NCI-H345 (cell line): ENCODE data around the gene INPP5K.
"Not testable (repeated sequence)": the region's sequence is repeated elsewhere in the genome, so short reads cannot be mapped to it uniquely, and the experiment has no call there.

Source experiments
- DNase-seq: peaks from one replicate; lab custom pipeline; 2025; lab: John Stamatoyannopoulos, UW

The INPP5K gene

DNA sequence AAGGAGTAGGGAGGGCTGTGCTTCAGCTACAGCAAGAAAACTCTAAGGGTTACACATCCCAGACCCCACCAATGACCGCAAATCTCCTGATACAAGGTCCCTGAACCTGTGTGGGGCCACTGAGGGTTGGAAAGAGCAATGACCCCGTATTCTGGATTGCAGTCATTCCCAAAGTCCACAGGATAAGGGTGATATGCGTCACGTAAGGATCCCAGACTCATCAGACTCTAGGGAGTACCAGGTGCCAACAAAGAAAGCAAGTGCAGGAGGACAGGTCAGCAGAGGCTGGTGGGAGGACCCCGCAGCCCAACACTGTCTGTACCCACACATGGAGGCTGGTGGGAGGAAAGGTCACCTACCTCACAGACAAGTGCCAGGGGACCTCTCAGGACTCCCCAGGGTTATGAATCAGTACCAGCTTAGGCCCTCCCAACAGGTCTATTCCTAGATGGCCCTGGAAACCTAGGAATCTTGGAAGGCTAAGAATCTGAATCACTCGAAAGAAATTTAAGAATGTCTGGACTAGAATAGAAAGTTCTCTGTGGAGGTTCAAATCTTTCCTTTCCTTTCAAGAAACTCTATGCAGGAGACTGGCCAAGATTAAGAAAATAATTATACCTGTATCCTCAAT, 30.0 kb upstream of the INPP5K start:
- DNase-seq, result no peak

DNA sequence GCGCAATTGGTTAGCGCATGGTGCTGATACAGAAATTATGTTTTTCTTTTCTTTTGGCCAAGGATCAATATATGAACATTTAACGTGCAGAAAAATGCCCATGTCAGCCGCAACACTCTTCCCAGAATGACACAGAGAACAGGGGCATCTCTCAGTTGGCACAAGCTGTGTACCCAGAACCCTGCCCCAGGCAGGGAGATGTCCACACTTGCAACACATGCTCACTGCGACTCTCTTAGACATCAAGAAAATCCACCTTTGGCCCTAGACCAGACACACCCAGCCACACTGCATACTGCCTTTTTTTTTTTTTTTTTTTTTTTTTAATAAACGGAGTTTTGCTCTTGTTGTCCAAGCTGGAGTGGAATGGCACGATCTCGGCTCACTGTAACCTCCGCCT, 29.2 kb upstream of the INPP5K start:
- DNase-seq, result no peak

DNA sequence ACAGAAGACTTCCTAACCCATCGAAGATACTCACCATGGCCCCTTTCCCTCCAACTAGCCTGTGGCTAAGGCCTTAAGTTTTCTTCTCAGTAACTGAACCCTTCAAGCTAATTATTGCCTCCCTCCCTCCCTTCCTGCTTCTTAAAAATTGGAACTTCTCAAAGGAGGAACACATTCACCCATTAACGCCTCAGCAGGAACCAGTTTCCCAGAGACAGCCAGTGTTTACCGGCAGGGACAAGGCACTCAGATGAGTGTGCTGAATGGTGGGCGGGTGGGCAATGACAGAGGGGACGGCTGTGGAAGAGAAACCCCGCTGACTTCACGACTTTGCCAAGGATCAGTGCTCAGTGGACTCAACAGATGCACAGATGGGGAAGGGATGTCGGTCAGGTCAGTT, 25.9 kb upstream of the INPP5K start:
- DNase-seq, result no peak

DNA sequence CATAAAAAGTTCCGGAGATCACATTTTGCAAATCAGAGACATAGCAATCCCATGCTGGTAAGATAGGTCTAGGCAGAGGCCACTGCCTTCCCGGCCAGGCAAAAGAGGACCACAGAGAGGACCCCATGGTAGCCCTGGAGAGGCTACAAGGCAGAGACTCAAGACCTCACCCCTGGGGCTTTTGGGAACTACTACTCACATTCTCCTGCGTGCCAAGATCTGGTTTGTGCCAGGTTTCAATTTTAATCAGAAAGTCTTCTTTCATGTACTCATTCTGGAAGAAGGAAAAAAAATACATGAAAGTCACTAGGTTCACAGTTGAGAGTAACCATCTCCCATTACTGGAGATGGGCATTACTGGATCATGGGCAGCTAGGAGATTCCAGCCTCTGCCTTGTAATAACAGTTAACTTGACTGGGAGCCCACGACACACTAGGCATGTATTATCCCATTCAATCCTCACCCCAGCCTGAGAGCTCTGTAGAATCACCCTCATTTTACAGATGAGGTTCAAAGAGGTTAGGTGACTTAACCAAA, 25.0 kb upstream of the INPP5K start:
- no peak for DNase-seq

DNA sequence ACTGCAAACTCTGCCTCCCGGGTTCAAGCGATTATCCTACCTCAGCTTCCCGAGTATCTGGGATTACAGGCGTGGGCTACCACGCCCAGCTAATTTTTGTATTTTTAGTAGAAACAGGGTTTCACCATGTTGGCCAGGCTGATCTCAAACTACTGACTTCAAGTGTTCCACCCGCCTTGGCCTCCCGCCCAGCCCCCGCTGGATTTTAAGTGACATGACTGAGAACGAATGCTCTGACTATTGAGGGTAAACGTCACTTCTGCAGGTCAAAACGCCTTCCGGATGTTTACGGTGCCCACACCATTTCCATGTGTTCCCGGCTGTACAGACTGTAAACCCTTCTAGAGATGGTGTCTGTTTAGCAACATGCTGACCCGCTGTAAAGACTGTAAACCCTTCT, 23.4 kb upstream of the INPP5K start:
- no peak for DNase-seq

DNA sequence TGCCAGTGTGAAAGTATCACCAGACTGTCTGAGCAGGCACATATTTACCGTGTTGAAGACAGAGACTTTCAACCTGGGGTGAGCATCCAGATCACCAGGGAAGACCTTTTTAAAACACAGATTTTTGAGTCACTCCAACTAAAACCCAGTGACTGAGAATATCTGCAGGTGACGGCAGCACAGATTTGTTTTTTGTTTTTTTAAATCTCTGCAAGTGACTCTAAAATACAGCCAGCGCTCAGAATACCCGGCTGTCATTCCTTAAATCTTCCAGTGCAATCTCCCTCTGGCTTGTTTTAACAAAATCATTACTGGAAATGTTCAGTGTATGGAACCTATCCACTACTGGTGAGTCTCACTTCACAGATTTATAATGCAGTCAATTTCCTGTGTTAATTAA, 19.3 kb upstream of the INPP5K start:
- no peak for DNase-seq

DNA sequence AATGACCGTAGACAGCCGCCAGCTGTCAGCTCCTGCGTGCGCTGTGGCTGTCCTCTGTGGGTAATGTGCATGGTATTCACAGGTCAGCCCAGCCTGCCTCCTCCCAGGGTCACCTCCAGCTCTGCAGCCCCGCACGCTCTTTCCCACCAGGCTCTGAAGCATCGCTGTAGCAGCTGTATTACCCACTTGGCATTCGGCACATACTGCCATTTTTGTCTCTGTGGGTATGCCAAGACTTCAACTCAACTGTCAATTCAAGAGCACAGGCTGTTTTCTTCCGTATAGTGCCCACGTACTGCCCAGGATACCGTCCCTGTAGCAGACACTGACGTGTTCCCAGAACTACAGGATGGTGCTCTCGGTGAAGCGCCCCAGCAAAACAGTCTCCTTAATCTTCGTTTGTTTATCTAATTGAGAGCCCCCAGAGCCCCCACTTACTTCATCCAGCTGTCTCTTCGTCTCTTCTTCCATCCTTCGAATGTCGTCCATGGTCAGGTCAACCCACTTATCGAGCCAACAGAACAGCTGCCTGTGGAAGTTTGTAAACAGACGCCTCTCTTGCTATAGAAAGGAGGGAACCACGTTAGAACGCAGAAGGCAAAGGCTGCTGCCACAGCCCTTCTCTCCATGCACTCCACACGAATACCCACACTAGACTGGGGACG, 17.4 kb upstream of the INPP5K start:
- no peak for DNase-seq

DNA sequence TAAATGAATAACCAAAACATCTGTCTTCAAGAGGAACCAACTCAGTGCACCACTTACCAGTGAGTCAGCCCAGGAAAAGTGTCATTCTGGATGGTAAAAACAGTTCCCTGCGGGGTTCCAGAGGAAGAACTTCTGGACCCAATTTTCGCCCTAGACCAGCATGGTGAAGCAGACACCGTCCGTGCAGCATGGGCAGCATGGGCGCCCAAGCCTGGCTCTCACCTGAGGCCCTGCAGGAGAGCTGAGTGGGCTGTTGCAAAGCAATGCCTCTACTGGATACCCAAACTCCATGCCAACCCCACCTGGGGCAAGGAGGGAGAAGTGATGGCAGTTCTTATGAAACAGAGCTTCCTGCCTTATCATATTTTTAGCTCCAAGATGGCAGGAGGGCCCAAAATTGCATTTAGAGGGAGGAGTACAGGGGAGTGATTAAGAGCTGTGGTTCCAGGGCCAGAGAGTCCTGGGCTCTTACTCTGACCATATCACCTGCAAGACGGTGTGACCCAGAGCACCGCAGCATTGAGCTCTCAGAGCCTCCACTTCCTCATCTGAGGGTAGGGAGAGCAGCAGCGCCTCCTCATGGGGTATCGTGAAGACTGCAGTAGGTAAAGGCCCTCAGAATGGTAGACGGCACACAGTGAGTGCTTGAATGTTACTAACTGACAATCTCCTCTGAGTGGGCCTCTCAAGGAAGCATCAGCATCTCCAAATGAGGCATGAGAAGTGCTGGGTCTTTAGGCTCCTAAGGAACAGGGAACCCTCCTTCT, 16.6 kb upstream of the INPP5K start:
- no peak for DNase-seq

DNA sequence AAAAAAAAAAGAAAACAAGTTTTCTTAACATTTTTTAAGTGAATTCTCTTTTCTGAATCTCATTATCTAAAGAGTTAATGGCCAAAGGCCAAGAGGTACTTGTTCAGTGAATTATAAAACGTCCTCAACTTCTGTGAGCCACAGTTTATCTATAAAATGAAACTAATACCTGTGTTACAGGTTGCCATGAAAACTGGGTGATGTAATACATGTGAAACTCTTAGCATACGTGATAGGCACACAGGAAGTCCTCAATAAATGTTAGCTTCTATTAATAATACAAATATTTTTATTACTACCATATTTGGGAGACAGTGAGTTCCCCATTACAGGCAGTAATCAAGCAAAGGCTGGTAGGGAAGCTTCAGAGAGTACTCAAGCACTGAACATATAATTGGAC, 13.5 kb upstream of the INPP5K start:
- DNase-seq, result no peak

DNA sequence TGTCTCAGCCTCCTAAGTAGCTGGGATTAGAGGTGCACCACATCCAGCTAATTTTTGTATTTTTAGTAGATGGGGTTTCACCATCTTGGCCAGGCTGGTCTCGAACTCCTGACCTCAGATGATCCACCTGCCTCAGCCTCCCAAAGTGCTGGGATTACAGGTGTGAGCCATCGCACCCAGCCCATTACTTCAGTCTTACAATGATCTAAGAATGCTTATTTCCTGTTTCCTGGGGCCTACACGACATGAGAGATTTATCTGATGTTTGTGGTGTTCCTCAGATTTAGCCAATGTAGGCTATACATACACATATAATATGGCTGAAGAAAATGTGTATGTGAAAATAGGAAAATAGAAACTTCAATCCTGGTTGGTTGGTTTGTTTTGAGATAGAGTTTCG, 10.5 kb upstream of the INPP5K start:
- DNase-seq, result not testable (repeated sequence)

DNA sequence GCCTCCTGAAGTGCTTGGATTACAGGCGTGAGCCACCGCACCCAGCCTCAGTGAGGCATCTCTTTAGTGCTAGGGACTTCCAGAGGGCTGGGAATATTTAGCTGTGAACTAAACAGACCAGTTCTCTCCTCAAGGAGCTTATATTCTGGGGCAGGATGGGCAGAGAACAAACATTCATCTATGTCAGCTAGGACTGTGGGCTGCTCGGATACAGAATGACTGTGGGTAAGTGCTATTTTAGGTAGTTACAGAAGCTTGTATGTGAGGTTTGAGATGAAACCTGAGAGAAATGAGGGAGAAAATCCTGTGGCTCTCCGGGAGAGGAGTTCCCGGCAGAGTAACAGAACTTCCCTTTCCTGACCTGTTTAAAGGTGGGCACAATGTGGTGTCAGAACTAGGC, 6.2 kb upstream of the INPP5K start:
- no peak for DNase-seq

DNA sequence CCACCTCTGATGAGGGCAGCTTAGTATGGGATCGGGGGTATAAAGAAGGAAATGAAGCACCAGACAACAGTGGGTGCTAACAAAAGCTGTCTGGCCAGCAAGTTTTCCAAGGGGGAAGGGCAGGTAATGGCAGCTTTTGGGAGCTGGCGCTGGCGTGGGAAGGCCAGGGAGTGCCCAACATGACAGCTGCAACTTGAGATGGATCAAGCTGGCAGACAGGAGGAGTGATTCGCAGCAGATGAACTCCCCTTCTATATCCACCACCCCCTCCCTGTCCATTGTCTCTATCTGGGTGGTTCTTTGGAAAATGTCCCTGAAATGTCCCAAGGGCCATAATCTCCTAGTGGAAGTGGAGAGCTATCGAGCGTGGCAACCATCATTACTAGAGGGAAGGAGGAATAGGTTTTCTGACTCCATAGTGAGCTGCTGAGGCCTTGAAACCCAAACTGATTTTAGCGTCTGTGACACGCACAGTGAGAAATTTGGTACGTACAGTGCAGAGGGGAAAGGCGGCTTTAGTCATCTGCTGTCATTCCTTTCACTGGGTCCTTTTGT, 4.8 kb upstream of the INPP5K start:
- no peak for DNase-seq

DNA sequence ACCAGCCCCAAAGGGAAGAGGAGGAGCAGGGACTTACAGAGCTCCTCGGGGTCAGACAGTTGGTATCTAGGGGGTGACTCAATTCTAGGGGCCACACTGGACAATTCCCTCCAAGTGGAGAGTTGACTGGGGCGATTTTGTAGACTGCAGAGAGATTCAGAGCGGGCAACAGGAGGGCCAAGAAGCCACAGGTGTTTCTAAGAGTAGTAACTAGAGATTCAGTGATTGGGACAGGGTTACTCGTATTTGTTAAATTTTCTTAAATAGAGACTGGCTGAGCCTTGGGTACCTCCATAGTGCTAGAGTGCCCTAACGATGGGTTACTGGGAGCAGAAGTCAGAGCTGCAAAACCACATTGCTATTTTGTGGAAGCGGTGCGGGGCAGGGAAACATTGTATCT, 3.3 kb upstream of the INPP5K start:
- no peak for DNase-seq

DNA sequence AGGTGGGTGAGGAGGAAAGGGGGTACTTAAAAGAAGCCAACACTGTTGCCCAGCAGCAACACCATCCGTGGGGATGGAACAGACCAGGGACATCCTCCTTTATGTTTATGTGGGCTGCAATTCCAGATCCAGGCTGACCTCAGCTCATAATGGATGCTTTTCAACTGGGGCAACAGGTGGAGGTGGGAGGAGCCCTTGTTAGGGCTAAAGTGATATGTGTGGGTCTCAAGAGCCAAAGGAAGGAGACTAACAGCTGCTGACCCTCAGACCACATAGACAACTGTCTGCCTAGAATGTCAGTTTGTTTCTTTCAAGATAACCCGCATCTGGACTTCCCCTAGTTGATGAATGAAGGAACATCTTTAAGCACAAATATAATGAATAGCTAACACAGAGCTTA, 2.0 kb upstream of the INPP5K start:
- no peak for DNase-seq

DNA sequence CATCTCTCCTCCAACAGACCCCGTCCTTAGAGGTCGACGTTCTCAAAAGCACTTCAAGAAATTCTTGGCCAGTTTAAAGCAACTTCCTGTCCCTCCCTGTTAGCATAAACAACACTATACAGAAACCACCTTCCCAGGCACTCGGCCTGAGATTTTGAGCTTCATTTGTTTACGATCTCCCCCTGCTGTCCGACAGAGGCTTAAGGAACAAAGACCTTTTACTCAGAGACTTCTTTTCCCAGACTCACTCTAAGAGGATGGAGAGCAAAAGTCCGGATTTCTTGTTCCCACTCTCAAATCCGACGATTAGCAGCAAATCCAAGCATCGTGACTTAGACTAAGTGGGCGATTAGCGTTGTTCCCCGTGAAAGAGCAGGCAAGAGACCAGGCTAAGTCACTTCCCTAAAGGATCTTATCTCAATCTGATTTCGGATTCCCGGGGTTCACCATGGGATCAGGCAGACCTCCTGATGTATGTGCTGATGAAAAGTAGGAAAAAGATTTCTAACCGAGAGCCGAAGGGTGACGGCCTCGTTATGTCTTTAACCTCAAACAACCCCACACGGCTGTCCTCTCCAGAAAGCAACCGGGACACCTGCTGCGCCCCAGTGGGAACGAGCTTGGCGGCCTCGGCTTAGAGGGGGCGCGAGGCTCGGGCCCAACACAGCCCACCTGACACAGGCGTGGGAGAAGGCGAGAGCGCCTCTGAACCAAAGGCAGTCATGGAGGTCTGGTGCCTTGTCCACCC, 598 bp downstream of the INPP5K start:
- DNase-seq, result no peak

DNA sequence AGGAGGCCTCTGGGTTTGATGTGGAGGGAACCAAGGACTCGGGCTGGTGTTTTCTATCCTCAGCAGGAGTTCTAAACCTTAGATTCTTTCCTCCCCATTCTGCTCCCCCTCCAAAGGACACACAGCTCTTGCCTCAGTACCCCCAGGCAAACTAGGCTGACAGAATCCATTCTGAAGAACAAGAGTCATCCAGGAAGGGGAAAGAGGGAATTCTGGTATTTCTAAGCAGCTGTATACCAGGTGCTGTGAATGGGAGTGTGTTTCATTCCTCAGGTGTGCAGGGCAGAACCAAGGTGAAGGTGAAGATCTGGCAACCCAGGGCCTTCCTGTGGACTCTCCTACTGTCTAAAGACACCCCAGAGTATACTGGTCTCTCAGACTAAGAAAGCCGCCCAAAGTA, 4.1 kb downstream of the INPP5K start:
- no peak for DNase-seq

DNA sequence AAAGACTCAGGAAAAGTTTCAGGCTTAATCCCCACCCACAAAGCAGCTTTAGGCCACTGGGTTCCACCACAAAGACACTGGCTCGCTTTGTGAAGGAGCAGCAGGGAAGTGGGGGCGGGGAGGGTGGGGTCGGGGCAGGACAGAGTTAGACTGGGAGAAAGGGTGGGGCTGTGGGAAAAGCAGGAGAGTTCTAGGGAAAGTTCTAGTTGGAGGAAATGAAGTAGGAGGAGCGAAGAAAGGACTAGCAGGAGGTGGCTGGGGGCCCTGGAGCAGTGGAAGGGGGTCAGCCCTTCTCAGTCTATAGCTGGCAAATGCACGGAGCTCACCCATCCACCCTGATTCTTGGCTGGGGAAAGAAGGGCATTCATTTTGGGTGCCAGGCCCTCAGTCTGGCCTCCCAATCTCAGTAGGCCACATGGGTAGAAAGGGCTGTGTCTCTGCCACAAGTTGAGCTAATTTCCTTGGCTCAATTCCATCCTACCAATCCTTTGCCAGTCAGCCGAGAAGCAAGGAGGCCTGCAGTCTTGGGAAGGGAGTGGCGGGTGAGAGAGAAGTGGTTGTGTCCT, 4.6 kb downstream of the INPP5K start:
- DNase-seq, result no peak

DNA sequence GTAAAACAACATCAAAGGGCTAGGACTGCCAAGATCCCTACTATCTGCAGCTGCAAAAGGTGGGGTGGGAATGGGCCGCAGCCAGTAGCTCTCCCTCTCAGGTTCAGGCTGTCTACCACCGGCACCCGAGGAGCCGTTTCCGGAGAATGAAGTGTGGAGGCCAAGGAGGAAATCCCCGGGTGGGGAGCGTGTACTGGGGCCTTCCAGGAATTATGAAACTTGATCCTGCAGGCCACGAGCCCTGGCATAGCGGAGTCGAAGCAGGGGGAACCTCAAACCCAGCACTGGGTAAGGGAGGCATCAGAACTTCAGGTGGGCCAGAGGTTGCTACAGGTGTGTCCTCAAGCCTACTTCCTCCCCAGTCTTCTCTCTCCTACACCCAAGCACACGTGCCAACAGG, 5.1 kb downstream of the INPP5K start:
- no peak for DNase-seq

DNA sequence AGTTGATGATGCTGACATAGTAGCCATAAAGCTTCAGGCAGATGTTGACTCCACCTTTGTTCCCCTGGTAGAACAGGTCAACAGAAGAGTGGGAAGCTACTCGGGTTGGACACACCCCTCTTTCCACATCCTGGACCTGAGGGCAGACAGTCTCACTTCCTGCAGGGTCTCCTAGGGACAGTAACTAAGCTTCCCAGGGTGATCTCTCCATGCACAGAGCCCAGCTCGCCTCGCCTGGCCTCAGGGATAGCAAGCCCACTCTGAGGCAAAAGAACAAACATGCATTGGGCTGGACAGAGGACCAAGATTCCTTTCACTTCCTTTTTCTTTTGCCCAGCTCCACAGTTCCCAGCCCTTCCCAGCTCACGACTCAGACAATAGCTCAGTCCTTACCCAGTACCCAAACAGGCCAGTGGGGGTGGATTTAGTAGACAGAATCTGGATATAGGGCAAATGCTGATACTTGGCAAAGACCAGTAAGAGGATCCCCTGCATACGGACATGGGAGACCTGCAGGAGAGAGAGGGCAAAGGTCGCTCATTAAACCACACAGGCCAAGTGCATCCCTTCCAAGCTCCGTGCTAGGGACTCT, 7.0 kb downstream of the INPP5K start:
- no peak for DNase-seq

DNA sequence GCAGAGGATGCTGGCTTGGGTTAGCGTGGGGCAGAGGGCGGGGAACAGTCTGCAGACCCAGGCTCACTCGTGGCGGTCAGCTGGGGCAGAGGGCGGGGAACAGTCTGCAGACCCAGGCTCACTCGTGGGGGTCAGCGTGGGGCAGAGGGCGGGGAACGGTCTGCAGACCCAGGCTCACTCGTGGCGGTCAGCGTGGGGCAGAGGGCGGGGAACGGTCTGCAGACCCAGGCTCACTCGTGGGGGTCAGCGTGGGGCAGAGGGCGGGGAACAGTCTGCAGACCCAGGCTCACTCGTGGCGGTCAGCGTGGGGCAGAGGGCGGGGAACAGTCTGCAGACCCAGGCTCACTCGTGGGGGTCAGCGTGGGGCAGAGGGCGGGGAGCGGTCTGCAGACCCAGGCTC, 7.7 kb downstream of the INPP5K start:
- not testable (repeated sequence) for DNase-seq

DNA sequence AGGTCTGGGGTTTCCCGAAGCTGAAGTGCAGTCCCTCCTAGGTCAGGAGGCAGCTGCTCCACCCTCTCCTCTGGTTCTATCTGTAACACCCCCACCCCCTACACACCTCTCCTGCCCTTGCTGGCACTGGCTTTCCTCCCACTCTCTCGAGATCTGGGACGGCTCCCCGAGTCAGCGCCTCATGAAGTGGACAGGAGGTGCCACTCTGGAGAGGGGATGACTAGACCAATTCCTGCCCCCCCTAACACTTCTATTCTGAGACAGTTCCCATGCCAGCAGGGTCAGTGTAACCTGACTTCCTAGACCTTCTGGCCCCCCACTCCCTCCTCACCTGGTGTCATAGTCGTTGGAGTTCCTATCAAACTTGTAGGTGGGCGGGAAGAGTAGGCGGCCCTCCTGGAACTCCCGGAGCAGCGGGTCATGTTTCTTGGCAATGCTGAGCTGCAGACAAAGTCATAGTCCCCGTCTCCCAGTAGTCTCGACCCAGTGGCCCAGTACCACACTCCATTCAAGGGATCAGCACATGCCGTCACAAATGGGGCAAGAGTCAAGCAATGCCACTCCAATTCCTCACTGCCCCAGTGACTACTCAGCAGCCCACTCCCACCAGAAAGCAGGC, 9.7 kb downstream of the INPP5K start:
- DNase-seq, result no peak
